Measurements from ENCODE around the gene EHF.
A peak's percentile ranks its signal among the peaks of the same experiment; 100 is the strongest.

The EHF gene

GRCh38 chr11:34623463-34623862, 2.6 kb downstream of the EHF start:
- Histone ChIP-seq H3K4me3 (ENCODE audit: severe bottlenecking) (peak overlapping the region; percentile 10), H3K36me3 (ENCODE audit: low read depth) (peaks cover 4% of the 10 kb centered on the region; the same call in 1 of the 2 replicates), H3K9me3 (ENCODE audit: severe bottlenecking) (no peaks in the 10 kb centered on the region), H3K27ac (ENCODE audit: poor library complexity, severe bottlenecking) (peak overlapping the region; percentile 64), H3K4me1 (ENCODE audit: insufficient read depth, poor library complexity, severe bottlenecking) (peaks cover 47% of the 10 kb centered on the region), H3K27me3 (ENCODE audit: insufficient read depth, poor library complexity, severe bottlenecking) (no peaks in the 10 kb centered on the region)
- TF ChIP-seq, protein P1, sequence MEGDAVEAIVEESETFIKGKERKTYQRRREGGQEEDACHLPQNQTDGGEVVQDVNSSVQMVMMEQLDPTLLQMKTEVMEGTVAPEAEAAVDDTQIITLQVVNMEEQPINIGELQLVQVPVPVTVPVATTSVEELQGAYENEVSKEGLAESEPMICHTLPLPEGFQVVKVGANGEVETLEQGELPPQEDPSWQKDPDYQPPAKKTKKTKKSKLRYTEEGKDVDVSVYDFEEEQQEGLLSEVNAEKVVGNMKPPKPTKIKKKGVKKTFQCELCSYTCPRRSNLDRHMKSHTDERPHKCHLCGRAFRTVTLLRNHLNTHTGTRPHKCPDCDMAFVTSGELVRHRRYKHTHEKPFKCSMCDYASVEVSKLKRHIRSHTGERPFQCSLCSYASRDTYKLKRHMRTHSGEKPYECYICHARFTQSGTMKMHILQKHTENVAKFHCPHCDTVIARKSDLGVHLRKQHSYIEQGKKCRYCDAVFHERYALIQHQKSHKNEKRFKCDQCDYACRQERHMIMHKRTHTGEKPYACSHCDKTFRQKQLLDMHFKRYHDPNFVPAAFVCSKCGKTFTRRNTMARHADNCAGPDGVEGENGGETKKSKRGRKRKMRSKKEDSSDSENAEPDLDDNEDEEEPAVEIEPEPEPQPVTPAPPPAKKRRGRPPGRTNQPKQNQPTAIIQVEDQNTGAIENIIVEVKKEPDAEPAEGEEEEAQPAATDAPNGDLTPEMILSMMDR (IDR thresholded peaks at IDR 0.05; ENCODE audit: poor library complexity, severe bottlenecking) = no peak
- ATAC-seq (ENCODE audit: low read depth) = no peak
- no peak for DNase-seq (ENCODE audit: low spot score)

DNA sequence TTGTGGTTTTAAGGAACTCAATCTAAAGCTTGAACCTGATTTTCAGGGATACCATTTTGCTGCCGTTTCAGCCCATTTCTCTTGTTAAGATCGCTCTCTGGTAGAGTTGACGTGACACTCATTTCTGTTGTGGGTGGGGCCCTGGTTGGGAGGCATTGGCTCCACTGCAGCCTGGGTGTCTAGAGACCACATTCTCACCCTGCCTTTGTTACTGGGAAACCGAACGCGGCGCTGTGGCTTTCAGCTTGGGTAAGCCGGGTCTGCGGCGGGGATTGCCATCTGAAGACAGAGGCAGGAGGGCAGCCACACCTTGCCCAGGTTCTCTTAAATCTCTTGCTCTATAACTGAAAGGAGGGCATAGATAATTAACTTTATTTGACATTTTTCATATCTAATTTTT, 3.2 kb downstream of the EHF start:
- TF ChIP-seq, protein P1 (IDR thresholded peaks at IDR 0.05; ENCODE audit: poor library complexity, severe bottlenecking) = no peak
- H3K4me3 ChIP-seq (ENCODE audit: severe bottlenecking) = peak overlapping the region; percentile 10

DNA sequence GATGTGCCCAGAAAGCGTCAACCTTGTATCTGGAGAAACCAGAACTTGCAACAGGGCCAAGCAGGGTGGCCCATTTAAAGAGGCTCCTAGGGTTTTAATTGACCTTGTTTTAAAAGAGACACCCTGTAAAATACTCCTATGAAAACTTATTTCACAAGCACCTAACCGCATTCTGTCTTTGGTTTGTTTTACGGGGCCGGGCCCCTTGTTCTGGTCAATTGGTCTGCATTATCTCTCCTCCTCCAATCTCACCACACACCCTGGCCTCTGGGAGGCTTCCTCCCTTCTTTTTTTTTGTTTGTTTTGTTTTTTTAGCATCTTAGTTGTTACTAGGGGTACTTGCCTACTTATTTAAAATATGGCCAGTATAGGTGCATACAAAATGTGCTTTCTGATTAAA, 4.7 kb downstream of the EHF start:
- Histone ChIP-seq H3K4me1 (ENCODE audit: insufficient read depth, poor library complexity, severe bottlenecking) (peaks cover 53% of the 10 kb centered on the region), H3K27ac (ENCODE audit: poor library complexity, severe bottlenecking) (peak overlapping the region; percentile 64), H3K27me3 (ENCODE audit: insufficient read depth, poor library complexity, severe bottlenecking) (no peaks in the 10 kb centered on the region), H3K9me3 (ENCODE audit: severe bottlenecking) (no peaks in the 10 kb centered on the region), H3K4me3 (ENCODE audit: severe bottlenecking) (no peak overlapping the region), H3K36me3 (ENCODE audit: low read depth) (peaks cover 4% of the 10 kb centered on the region; the same call in 1 of the 2 replicates)
- no peak for DNase-seq (ENCODE audit: low spot score)
- no peak for ATAC-seq (ENCODE audit: low read depth)
- TF ChIP-seq, protein P1 (IDR thresholded peaks at IDR 0.05; ENCODE audit: poor library complexity, severe bottlenecking) = no peak

More for the DNA sequence above, 3.2 kb downstream of the EHF start:
- peaks cover 48% of the 10 kb centered on the region for H3K4me1 ChIP-seq (ENCODE audit: insufficient read depth, poor library complexity, severe bottlenecking)
- no peaks in the 10 kb centered on the region for H3K9me3 ChIP-seq (ENCODE audit: severe bottlenecking)
- H3K27ac ChIP-seq (ENCODE audit: poor library complexity, severe bottlenecking) = peak overlapping the region; percentile 64
- no peaks in the 10 kb centered on the region for H3K27me3 ChIP-seq (ENCODE audit: insufficient read depth, poor library complexity, severe bottlenecking)
- DNase-seq (ENCODE audit: low spot score) (no peak), ATAC-seq (ENCODE audit: low read depth) (no peak)
- H3K36me3 ChIP-seq (ENCODE audit: low read depth) = peaks cover 4% of the 10 kb centered on the region; the same call in 1 of the 2 replicates

DNA sequence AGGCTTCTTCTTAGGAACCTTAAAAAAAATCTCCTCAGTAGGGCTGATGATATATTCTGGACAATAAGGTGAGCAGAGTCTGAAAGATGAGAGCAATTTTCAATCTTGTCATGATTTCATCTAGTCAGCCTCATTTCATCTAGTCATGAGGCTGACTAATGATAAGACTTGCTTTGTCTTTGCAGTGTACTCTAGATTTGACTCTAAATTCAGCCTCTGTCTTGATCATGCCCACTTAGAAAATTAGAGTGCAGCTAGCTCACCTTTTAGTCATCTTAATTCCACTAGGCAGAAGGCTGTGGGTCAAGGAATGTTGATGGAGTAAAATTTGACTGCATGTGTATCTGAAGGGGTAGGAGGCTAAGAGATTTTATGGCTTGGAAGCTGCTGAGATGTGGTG, 5.5 kb downstream of the EHF start:
- TF ChIP-seq, protein P1 (IDR thresholded peaks at IDR 0.05; ENCODE audit: poor library complexity, severe bottlenecking) = no peak
- Histone ChIP-seq H3K4me3 (ENCODE audit: severe bottlenecking) (no peak overlapping the region), H3K9me3 (ENCODE audit: severe bottlenecking) (no peaks in the 10 kb centered on the region), H3K4me1 (ENCODE audit: insufficient read depth, poor library complexity, severe bottlenecking) (peaks cover 55% of the 10 kb centered on the region), H3K27ac (ENCODE audit: poor library complexity, severe bottlenecking) (peak overlapping the region; percentile 64), H3K36me3 (ENCODE audit: low read depth) (peaks cover 4% of the 10 kb centered on the region; the same call in 1 of the 2 replicates), H3K27me3 (ENCODE audit: insufficient read depth, poor library complexity, severe bottlenecking) (no peaks in the 10 kb centered on the region)
- DNase-seq (ENCODE audit: low spot score) (no peak), ATAC-seq (ENCODE audit: low read depth) (peak; percentile 50)

GRCh38 chr11:34627197-34627596, 6.3 kb downstream of the EHF start:
- ATAC-seq (ENCODE audit: low read depth) (peak; percentile 63), DNase-seq (ENCODE audit: low spot score) (no peak)
- Histone ChIP-seq H3K36me3 (ENCODE audit: low read depth) (peaks cover under 1% of the 10 kb centered on the region; the same call in 1 of the 2 replicates), H3K9me3 (ENCODE audit: severe bottlenecking) (no peaks in the 10 kb centered on the region), H3K4me1 (ENCODE audit: insufficient read depth, poor library complexity, severe bottlenecking) (peaks cover 56% of the 10 kb centered on the region), H3K4me3 (ENCODE audit: severe bottlenecking) (no peak overlapping the region), H3K27me3 (ENCODE audit: insufficient read depth, poor library complexity, severe bottlenecking) (no peaks in the 10 kb centered on the region), H3K27ac (ENCODE audit: poor library complexity, severe bottlenecking) (peak overlapping the region; percentile 64)
- TF ChIP-seq, protein P1 (IDR thresholded peaks at IDR 0.05; ENCODE audit: poor library complexity, severe bottlenecking) = no peak
